Spleen (tissue), 7 donors: ENCODE measurements around the gene ACTA2.

ENCODE experiments used
- POLR2A ChIP-seq, 3 donors: fragments of 450-650 bp; IDR thresholded peaks; one replicate each; pipeline ENCODE4 v1.5.1; 2017; ENCODE audit warnings: antibody characterized with exemption in 3 of 3, mild to moderate bottlenecking in 1 of 3
- POLR2AphosphoS5 ChIP-seq, 3 donors: sonication (generic); formaldehyde crosslinking; IDR thresholded peaks; one replicate each; pipeline ENCODE4 v1.5.1; 2017; ENCODE audit warnings: antibody characterized with exemption in 3 of 3
- TF ChIP-seq, protein P1 (sequence below), 11 experiments: fragments of 200-600 bp in 7 of 11; fragments of 450-650 bp in 4 of 11; sonication (generic) in 4 of 11; IDR thresholded peaks in 8 of 11; conservative IDR thresholded peaks in 3 of 11; 1 replicate in 7 of 11; 2 replicates in 4 of 11; pipeline versions ENCODE4 v1.4.0 to v1.8.0; 2016 to 2021; ENCODE audit warnings: antibody characterized with exemption in 11 of 11, inconsistent platforms in 4 of 11, mild to moderate bottlenecking in 1 of 11
- donor health status: DM: no; HTN: no; CAD: no; lungs with moderate emphysema.
- donor health status: DM: no; HTN: no; CAD: no.
- donor health status: DM: no; HTN: no; CAD: no.

DNA sequence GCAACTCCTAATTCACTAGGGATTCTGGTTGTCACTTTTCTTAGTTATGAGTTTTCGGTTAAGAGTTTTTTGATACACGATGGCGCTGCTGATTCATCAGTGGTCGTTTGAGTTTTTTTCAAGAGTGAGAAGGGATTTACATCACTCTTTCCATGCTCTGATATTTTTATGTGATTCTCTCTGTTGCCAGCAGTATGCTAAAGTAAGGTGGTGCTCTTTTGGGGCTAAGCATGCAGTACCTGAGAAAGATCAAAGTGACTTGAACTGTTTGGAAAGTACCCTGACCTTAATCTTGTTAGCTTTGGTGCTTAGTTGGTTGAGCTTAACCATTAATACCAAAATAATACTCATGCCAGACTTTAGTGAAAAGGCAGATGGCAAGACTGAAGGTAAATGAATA lies 44.4 kb downstream of the ACTA2 start:
- no peak for TF ChIP-seq POLR2AphosphoS5 (IDR thresholded peaks at IDR 0.05)
- TF ChIP-seq, protein P1, sequence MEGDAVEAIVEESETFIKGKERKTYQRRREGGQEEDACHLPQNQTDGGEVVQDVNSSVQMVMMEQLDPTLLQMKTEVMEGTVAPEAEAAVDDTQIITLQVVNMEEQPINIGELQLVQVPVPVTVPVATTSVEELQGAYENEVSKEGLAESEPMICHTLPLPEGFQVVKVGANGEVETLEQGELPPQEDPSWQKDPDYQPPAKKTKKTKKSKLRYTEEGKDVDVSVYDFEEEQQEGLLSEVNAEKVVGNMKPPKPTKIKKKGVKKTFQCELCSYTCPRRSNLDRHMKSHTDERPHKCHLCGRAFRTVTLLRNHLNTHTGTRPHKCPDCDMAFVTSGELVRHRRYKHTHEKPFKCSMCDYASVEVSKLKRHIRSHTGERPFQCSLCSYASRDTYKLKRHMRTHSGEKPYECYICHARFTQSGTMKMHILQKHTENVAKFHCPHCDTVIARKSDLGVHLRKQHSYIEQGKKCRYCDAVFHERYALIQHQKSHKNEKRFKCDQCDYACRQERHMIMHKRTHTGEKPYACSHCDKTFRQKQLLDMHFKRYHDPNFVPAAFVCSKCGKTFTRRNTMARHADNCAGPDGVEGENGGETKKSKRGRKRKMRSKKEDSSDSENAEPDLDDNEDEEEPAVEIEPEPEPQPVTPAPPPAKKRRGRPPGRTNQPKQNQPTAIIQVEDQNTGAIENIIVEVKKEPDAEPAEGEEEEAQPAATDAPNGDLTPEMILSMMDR (IDR thresholded peaks at IDR 0.05 in 8 of 11, conservative IDR thresholded peaks at IDR 0.05 in 3 of 11) = no peak
- TF ChIP-seq POLR2A (IDR thresholded peaks at IDR 0.05) = no peak
